Activated gamma-delta T cell (primary cell): ENCODE results near the gene DNAH17.

Experiments
- DNase-seq: peaks from one replicate; lab custom pipeline; 2025; lab: John Stamatoyannopoulos, UW

Gene DNAH17

GRCh38 chr17:78411241-78411857 is 165.8 kb downstream of the DNAH17 start:
- DNase-seq, result no peak

GRCh38 chr17:78409191-78409928 is 167.8 kb downstream of the DNAH17 start:
- no peak for DNase-seq

DNA sequence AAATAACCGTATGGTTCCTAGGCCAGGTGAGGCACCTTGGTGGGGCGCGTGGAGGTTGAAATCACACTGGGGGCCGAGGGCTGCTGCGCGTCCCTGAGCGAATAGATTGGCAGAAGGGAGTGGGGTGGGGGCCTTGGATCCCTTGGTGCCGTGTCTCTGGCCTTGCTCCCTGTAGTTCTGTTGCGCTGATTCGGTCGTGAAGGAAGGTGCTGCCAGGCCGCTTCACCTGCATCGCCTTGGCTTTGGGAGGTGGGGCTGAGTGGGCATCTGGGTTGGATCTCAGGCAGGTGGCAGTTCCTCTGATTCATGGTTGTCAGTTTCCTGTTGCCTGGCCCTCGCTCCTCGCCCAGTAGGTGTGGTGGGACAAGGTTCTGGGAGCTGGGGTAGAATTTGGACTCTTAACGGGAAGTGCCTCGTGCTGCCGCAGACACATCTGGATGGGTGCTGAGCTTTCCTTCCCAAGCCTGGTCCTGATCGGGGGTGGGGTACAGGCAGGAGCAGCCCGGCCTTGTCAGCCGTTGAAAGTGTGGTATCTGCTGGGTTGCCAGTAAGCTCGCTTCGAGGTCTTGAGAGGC is 168.6 kb downstream of the DNAH17 start:
- no peak for DNase-seq

DNA sequence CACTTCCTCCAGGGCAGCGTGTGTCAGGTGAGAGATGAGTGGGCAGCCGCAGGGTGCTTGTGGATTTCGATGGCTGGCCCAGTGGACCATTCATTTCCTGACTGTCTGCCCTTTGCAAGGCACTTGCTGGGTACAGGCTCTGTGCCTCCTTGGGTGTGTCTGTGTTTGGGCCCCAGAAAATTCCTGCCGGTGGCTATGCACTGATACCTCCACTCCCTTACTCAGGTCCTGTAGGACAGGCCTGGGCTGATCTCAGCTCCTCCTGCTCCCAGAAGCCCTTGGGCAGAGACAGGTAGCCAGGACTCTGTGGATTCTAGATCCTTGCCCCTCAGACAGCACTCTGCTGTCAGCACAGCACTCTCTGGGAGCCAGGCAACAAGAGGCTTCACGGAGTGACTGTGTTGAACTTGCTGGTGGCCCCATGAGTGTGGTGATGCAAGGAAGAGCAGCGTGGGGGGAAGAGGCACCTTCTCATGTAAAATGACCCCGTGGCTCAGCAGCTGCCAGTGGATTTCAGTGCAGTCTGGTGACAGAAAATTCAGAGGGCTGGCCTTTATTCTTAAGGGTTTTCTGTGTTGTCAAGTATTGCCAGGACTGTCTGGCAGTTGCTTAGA is 169.7 kb downstream of the DNAH17 start:
- no peak for DNase-seq

- DNase-seq, result no peak
Observed at GRCh38 chr17:78406920-78407319, 170.3 kb downstream of the DNAH17 start.

GRCh38 chr17:78406396-78406795 is 170.8 kb downstream of the DNAH17 start:
- no peak for DNase-seq

GRCh38 chr17:78403822-78404221 is 173.4 kb downstream of the DNAH17 start:
- DNase-seq, result no peak

- no peak for DNase-seq
Observed at GRCh38 chr17:78401891-78402290, 175.3 kb downstream of the DNAH17 start.

DNA sequence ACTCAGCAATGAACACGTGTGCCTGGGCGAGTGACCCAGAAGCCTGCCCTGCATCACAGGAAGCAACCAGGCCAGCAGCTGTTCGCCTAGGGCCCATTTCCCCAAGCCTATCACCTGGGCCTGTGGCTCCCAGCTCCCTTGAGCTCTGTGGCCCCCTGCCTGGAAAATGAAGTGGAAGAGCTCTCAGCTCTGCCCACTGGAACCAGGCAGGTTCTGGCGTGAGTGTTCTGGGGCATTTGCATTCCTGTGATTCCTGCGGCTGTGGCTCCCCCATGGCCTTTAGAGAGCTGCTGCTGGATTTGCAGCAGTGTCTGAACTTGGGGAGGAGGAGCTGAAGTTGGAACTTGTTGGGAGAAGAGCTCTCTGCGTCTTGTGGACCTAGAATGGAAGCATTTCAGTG is 175.9 kb downstream of the DNAH17 start:
- no peak for DNase-seq

GRCh38 chr17:78400581-78401240 is 176.5 kb downstream of the DNAH17 start:
- DNase-seq, result no peak

- DNase-seq, result no peak
Observed at GRCh38 chr17:78399693-78400144, 177.5 kb downstream of the DNAH17 start.

- no peak for DNase-seq
Observed at GRCh38 chr17:78399028-78399692, 178.0 kb downstream of the DNAH17 start.

GRCh38 chr17:78398390-78398789 is 178.8 kb downstream of the DNAH17 start:
- no peak for DNase-seq

GRCh38 chr17:78397681-78398101 is 179.5 kb downstream of the DNAH17 start:
- DNase-seq, result no peak

DNA sequence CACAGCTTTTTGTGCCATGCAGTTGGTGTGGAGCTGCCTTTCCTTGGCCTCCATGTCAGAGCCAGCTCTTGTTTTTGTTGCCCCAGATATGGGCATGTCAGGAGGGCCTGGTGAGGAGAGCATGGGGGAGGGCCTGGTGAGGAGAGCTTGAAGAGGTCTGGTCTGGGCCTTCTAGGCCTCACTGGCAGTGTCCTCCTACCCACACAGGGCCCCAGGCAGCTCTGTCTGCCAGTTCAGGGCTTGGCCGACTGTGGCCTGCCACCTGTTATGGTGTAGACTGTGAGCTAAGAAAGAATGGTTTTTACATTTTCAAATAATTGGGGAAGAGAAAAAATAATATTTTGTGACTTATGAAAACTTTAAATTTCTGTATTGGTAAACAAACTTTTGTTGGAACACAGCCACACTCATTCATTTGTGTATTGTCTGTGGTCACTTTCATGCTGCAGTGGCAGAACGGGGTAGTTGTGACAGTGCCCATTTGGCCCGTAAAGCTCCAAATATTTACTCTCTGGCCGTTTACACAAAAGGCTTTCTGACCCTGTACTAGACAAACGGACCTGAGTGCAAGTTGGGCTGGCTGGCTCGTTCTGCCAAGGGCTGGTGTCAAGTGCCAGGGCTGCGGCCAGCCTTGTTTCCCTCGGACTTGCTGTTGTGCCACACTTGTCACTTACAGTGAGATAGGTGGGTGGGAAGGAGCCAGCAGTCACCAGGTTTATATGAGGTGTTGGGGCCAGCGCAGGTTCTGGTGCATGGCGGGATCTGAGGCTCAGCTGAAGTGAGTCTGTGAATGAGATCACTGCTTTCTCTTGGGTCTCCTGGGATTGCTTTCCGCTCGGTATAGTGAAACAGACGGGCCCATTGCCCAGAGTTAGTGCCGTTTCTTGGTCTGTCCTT is 180.5 kb downstream of the DNAH17 start:
- DNase-seq, result no peak

DNA sequence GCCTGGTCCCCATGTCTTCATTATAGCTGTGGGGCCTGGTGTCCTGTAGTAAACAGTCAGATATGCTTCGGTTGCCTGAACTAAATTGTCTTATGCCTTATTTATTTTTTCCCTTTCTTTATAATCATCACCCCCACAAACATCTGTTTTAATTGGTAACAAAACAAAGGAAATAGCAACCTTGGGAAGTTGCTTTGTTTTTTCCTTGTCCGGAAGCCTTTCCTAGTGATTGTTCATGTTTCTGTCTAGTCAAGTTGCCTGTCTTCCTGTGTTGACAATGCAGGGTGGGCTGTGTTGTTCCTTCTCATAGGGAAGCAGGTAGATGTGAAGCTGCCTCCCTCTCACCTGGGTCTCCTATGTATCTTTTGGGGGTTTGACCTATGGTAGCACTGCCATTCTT is 182.0 kb downstream of the DNAH17 start:
- no peak for DNase-seq

GRCh38 chr17:78394209-78394608 is 183.0 kb downstream of the DNAH17 start:
- DNase-seq, result no peak

GRCh38 chr17:78393575-78393974 is 183.6 kb downstream of the DNAH17 start:
- no peak for DNase-seq

DNA sequence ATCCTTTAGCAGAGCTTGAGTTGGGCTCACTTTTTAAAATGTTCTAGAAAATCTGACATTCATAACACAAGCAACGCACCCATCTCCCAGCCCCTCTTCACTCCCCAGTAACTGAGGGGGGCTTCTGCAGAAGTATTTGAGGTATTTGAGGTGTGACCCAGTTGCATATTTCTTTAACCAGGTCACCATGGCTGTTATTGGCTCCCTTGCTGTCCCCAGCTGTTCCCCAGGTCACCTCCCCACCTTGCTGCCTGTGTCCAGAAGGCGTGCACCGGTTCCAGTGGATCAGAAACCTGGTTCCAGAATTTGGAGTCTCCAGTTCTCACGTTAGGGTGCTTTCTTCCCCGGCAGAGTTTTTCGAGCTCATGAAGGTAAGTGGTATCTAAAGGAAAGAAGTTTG is 184.9 kb downstream of the DNAH17 start:
- DNase-seq, result no peak

DNA sequence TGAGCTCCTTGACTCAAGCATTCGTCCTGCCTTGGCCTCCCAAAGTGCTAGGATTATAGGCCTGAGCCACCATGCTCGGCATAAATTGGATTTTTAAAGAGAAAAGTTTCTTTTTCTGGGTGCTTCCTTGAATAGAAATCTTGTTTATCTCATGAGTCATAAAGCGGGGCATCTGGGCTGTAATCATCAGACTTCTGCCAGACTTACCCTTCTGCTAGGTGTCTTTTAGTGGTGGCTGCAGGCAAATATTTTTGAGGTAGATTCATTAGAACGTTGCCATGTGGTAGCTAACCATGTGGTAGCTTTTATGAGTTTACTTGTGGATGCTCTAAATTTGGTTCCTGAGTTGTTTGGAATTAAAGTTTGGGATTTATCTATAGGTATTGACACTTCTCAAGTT is 185.4 kb downstream of the DNAH17 start:
- DNase-seq, result no peak

- DNase-seq, result no peak
Observed at GRCh38 chr17:78391051-78391431, 186.2 kb downstream of the DNAH17 start.
